DMS153 (cell line): ENCODE results near the gene FDXR.
A peak's percentile ranks its signal among the peaks of the same experiment; 100 is the strongest.

ENCODE experiments used
- DNase-seq: peaks from one replicate; lab custom pipeline; 2025; lab: John Stamatoyannopoulos, UW

FDXR gene

GRCh38 chr17:74857191-74857590, 15.6 kb downstream of the FDXR start:
- no peak for DNase-seq

GRCh38 chr17:74856112-74856511, 16.7 kb downstream of the FDXR start:
- no peak for DNase-seq

DNA sequence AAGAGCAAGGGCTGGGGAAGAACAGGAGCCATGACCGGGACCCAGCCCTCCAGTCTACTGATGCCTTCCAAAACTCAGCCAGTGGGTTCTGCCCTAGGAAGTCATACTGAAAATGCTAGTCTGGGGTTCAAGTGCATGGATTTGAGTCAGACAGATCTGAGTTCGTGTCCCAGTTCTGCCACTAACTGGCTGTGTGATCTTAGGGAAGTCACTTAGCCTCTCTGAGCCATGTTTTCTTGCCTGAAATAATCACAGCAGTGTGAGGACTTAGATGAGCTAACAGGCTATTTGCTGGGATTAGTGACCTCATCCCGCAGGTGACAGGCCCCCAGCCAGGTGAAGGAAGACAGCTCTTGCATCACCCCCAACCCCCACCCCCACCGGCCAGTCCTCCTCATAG, 17.5 kb downstream of the FDXR start:
- DNase-seq, result no peak

DNA sequence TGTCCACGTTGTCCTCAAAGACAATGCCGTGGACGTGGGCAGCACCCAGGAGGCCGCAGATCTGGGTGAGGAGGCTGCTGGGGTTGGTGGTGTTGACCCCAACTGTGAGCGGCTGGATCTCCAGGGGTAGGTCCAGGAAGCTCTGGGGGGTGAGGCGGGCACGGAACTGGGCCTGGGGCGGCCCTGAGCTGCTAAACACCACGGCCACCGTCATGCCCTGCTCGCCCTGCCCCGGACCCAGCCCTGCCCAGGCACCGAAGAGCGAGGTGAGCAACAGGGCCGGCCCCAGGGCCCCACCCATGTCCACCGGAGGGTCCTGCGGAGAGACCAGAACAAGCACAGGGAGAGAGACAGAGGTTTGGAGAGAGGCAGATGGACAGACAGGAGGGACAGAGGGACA, 18.0 kb downstream of the FDXR start:
- no peak for DNase-seq

DNA sequence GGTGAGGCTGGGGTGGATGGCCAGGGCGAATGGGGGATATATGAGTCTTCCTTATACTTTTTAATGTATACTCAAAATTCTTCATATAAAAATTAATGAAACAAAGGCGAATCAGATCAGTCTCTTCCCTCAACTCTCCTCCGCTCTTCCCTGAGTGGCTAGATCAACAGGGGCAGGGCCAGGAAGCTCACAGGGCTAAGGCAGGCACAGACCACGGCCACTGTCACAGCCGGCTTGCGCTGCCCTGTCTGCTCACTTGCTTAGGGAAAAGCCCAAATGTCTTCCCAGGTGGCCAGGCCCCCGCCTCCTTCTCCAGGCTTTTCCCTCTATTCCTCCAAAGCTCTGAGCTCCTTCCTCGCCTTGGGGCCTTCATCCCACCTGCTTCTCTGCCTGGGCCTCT, 19.1 kb downstream of the FDXR start:
- no peak for DNase-seq

DNA sequence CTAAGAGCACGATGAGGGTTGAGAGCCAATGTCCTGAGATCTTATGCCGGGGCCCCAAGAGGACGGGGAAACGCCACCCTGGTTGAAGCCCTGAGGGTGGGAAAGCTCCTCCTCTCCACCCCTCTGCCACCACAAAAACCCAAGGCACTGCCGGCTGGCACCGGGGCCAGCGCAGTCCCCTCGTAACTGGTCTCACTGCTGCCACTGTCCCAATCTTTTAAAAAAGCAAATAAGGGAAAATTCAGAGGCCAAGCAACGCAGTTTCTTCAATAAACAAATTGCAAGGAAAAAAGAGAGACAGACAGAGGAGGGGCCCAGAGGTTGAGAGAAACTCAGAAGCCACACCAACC, 19.8 kb downstream of the FDXR start:
- DNase-seq, result no peak

DNA sequence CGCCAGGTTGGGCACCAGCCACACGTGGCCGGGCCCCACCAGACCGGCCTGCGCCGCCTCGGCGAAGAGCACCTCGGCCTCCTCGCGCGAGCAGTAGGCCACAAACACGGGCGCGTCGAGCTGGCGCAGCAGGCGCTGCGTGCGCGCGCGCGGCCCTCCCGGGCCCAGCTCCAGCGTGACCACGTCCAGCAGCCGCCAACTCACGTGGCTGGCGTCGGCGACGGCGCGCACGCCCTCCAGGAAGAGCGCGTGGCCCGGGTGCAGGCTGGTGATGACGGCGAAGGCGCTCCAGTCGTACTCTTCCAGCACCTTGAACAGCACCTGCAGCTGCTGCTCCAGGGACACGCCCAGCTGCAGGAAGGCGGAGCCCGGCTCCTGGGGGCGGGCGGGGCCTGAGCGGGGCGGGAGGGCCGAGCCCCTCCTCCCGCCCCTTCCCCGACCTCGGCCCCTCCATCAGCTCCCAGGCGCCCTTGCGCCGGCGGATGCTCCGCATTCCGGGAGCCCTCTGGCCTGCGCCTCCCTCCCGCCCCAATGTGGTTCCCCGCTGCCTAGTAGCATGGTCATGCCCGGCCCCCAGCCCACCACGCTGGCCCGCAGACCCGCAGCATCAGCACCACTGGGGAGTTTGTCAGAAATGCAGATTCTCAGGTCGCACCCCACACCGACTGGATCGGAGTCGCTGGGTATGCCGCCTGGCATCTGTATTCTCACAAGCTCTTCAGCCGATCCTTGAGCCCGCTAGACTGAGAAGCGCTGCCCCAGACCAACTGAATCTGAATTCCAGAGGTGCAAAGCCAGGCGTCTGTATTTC, 20.4 kb downstream of the FDXR start:
- peak; percentile 88 for DNase-seq

- DNase-seq, result peak; percentile 63
These were observed 21.1 kb downstream of the FDXR start for GRCh38 chr17:74851612-74852236.

DNA sequence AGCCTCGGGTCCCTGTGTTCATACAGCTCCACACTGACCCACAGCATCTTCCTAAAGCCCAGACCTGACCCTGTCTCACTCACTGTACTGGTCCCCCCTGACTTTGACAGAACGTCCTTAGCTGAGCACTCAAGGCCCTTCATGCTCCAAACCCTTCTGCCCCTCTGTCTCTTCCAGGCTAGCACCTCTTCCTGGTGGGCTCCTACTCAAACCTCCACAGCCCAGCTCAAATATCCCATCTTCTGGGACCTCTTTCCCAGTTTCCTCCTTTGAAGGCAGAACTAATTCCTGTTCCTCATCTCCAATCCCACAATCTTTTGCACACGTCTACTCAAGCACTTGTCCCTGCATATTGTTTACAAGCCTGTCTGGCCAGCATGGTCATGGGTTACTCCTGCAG, 21.9 kb downstream of the FDXR start:
- DNase-seq, result no peak

DNA sequence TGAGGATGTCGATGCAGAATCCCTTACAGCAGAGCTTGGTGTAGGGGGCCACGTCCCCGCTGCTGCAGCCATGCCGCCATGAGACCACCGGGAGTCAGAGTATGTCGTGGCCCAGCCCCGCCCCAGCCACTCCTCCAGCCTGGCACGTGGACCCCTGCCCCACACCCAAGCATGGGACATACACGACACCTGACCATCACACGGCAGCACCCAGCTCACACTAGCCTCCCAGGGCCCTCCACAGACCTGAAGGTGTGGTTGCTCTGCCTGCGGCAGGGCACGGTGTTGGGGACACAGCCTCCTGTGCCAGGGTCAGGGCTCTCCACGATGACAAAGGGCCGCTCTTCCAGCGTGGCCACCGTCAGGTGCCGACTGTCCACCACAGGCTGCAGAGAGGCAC, 22.5 kb downstream of the FDXR start:
- DNase-seq, result no peak

DNA sequence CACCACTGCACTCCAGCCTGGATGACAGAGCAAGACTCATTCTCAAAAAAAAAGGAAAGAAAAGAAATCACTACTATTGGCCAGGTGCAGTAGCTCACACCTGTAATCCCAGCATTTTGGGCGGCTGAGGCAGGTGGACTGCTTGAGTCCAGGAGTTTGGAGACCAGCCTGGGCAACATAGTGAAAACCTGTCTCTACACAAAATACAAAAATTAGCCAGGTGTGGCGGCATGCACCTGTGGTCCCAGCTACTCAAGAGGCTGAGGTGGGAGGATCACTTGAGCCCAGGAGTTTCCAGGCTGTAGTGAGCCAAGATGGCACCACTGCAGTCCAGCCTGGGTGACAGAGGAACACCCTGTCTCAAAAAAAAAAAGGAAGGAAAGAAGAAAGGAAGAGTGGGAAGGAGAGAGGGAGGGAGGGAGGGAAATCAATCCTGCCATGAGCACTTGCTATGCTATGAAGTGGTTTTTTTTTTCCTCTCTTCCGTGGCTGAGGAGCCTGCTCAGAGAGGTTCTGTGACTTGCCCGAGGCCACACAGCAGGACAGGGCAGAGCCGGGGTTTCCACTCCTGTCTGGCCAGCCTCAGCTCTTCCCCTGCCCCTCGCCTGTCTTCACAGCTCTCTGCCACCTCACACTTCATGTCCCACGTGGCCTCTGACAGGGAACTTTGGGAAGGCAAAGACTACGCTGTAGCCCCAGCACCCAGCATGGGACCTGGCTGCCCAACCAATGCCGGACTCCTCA, 24.0 kb downstream of the FDXR start:
- no peak for DNase-seq

DNA sequence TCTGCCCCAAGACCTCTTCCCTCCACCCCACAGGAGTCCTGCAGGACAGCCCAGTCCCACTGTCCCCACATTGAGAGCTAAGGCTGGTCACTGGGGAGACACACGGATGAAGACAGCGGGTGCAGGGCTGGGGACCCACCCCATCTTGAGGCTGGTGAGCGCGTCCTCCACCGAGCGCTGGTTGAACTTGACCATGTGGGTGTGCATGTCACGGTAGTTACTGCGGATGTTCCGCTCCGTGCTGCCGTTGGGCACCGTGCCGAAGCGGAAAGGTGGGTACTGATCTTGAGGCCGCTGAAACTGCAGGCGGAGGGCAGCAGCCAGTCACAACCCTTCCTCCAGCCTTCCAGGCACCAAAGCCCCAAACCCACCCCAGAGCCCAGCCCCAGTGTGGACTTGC, 26.2 kb downstream of the FDXR start:
- DNase-seq, result no peak

GRCh38 chr17:74843352-74843627, 29.5 kb downstream of the FDXR start:
- no peak for DNase-seq

- peak; percentile 29 for DNase-seq
These were observed 30.0 kb downstream of the FDXR start for GRCh38 chr17:74842599-74843351.

DNA sequence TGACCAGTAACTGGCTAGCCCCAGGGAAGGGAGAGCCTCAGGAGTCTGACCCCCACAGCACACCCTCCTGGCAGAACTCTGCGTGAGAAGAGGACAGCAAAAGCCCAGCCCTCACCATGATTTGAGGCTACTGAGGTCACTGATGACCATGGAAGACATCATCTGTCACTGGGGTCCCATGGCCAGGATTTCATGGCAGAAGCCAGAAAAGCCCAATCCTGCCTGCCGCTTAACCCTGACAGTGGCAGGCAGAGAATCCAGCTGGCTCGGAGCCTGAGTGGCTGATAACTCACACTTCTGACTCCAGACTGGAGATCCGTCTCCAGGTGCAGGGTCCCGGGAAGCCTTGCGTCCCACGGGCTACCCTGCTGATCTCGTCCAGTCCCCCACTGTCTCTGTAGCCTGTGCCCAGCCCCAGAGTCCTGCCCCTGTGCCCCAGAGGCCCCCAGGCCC, 30.6 kb downstream of the FDXR start:
- DNase-seq, result no peak

DNA sequence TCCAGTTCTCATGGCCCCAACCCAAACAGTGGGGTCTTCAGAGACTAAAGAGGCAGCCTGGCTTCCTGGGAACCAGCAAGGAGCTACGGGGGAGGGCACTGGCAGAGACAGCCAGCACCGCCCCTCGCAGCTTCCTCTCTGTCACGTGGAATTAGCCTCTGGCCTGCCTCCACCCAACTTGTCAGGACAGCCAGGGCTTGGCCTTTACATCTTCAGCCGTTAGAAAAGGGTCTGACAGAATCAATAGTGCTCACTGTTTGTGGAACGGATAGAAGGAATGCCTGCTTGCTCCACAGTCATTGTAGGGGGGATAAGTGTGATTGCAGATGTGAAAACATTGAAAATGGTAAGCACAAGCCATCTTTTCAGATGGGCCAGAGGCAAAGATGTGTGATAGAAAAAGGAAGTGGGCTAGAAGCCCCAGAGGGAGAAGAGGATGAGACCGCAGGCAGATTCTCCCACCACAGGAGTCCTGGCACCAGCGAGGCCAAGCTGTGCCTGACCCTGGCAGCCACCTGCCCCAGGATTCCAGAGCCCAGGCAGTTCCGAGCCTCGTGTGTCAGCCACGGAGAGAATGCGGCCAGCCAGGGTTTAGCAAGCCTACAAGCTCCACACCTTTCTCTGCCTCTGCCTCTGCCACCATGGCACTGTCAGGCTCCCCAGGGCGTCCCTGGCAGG, 31.7 kb downstream of the FDXR start:
- no peak for DNase-seq

GRCh38 chr17:74839990-74840852, 32.6 kb downstream of the FDXR start:
- no peak for DNase-seq

GRCh38 chr17:74838274-74838673, 34.5 kb downstream of the FDXR start:
- no peak for DNase-seq

DNA sequence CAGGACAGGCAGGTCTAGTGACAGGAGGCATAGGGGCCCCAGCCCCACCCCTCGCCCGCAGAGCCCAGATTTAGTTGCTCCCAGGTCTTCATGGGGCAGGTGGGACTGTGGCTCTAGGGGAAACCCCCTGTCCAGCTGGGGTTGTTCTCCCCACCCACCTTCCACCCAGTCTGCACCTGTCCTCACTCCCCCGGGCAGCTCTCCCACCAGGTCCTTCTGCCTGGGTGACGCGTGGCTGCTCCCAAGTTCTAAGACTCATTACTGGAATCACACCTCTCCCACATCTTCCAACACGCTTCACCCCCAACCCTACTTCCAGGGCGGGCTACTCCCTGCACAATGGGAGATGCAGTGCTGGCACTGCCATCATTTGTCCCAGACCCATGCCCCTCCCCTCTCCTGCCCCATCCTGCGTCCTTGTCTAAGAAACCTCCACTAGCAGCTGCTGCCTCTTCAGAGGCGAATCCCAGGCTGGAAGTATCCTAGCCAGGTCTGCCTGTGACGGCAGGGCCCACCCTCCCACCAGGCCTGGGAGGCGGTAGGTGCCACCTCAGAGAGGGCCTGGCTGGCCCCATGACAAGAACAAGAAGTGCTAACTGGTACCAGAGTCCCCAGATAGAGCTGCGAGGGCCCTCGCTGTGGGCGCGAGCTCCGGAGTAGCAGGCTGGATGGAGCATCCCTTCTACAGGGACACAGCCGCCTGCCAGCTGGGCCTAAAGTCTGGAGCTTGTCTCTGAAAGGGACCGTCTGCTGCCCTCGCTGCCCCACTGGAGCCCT, 35.9 kb downstream of the FDXR start:
- no peak for DNase-seq

GRCh38 chr17:74836191-74836590, 36.6 kb downstream of the FDXR start:
- DNase-seq, result no peak
